G401.6 (cell line): Measurements from ENCODE around the gene ADCY3.
"Not testable (repeated sequence)": the region's sequence is repeated elsewhere in the genome, so short reads cannot be mapped to it uniquely, and the experiment has no call there.

ENCODE experiments used
- FAIRE-seq: peaks from 2 replicates; lab custom pipeline; 2012; peaks lifted over from hg19 to GRCh38; lab: Jason Lieb, UNC

The ADCY3 gene

GRCh38 chr2:24809316-24810007 is 110.6 kb downstream of the ADCY3 start:
- peak; percentile 69 for FAIRE-seq

- FAIRE-seq, result no peak
Observed at GRCh38 chr2:24806661-24807036, 113.4 kb downstream of the ADCY3 start.

- FAIRE-seq, result not testable (repeated sequence)
Observed at GRCh38 chr2:24805811-24806660, 114.0 kb downstream of the ADCY3 start.

GRCh38 chr2:24800487-24800886 is 119.5 kb downstream of the ADCY3 start:
- FAIRE-seq, result not testable (repeated sequence)

DNA sequence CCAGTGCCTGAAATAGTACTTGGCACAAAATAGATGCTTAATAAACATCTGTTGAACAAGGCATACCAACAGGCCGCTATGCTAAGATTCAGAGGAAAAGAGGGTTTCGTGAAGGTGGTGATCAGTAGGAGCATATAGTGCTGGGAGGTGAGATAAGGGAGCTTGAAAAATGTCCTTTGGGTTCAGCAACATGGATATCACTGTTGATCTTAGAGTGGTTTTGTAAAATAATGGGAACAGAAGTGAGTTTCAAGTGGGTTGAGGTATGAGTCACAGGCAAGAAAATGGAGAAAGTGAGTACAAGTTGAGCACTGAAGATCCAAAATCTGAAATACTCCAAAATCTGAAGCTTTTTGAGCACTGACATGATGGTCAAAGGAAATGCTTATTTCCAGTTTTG is 122.4 kb downstream of the ADCY3 start:
- FAIRE-seq, result no peak

- no peak for FAIRE-seq
Observed at GRCh38 chr2:24793761-24794435, 126.1 kb downstream of the ADCY3 start.

- FAIRE-seq, result peak; percentile 63
Observed at GRCh38 chr2:24792874-24793760, 126.9 kb downstream of the ADCY3 start, which contains the start of the genes CENPO and PTRHD1. CENPO (plus strand) TSS chr2:24793425; CDS start chr2:24793920, 495 bp downstream. PTRHD1 (minus strand) TSS chr2:24793391; CDS start chr2:24793377, 14 bp downstream.

GRCh38 chr2:24792542-24792873 is 127.5 kb downstream of the ADCY3 start:
- FAIRE-seq, result no peak

DNA sequence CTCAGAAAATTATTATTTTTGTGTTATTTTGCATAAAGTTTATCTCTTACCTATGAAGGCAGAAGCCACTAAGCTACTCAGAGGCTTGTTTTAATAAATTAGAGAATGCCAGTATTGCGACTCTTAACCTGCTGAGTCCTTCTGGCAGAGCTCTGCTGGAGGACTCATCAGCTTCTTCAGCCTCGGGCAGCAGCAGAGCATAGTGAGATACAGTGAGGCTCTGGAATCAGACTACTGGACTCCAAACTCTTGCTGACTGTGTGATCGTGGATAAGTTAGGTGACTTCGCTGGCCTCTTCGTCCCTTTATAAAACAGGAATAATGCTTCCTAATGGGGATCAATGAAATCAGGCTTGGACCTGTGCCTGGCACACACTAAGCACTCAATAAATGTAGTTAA is 128.6 kb downstream of the ADCY3 start:
- no peak for FAIRE-seq

DNA sequence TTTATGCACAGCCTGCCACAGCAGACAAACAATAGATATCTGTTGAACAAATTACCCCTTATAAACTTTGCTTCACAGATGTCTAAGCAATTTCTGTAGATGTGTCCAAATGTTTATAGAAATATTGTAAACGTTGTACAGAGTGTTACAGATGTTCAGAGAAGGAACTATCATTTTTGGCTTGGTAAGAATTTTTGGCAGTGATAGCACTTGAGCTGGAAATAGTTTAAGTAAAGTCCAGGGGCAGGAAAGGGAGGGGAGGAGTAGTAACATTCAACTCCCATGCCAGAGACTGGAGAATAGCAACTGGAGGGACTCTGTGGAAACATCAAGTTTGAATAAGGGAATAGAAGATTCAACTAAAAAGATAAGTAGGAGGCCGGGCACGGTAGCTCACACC is 131.2 kb downstream of the ADCY3 start:
- no peak for FAIRE-seq

DNA sequence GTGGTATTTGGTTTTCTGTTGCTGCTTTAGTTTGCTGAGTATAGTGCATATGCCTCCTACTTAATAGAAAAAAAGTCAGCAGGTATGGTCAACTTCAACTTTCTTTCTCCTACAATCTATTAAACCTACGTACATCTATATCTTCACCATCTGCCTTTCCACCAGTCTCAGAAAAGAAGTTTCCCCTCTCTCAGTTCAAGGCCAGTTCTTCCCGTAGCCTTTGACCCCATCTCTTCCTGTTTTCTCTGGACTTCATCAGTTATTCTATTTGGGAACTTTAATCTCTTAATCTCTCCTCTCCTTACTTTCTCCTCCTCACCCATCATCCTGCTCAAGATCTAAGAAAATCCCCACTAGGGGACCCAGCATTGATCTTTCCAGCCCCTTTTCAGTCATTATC is 132.5 kb downstream of the ADCY3 start:
- FAIRE-seq, result no peak

GRCh38 chr2:24785671-24786321 is 134.2 kb downstream of the ADCY3 start:
- no peak for FAIRE-seq

DNA sequence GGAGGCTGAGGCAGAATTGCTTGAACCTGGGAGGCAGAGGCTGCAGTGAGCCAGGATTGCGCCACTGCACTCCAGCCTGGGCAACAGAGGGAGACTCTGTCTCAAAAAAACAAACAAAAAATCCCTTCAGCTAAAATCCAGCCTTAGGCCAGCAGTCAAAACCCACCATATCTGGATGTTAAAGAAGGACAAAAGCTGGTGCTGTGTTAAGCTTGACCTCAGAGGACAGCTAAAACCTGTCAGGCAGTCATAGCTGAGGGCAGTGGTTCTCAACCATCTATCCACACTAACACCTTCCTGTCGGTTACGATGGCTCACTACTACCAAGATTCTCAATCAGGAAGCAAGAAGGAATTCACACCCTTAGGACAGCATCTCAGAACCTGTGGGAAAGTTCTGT is 136.4 kb downstream of the ADCY3 start:
- FAIRE-seq, result no peak

DNA sequence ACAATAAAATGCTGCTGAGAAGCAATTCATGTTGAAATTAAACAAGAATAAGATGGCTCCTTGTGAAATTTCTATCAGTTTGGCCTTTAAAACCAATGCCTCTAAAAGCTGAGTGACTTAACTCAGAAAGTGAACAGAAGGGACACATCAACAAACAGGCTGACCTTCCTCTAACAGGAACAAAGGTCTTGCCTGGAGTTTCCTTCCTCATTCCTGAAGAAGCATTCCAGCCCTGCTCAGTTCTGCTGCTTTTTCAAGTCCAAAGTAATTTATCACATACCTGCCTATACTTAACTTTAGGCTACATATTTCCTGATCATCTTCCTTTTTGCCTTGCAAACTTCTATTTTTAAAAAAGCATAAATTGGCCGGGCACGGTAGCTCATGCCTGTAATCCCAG is 140.9 kb downstream of the ADCY3 start:
- FAIRE-seq, result no peak

- FAIRE-seq, result no peak
Observed at GRCh38 chr2:24774373-24774772, 145.7 kb downstream of the ADCY3 start.

GRCh38 chr2:24771764-24772586 is 148.1 kb downstream of the ADCY3 start:
- no peak for FAIRE-seq

- no peak for FAIRE-seq
Observed at GRCh38 chr2:24771061-24771460, 149.0 kb downstream of the ADCY3 start.
